Measurements from ENCODE around the gene RASSF5. TPM values are rescaled to one million over a fixed set of nuclear protein-coding genes. Genes with fewer than 3 reads are reported as not detected.
A peak's percentile ranks its signal among the peaks of the same experiment; 100 is the strongest.

RASSF5 gene
- total and polyA plus RNA-seq, 2 of the 13 experiments (the other 11 are each of a cell fraction or from before 2014, with no cell fraction given) = 0.18 to 0.40 TPM

GRCh38 chr1:206634365-206635079 lies 127.2 kb downstream of the RASSF5 start (continued):
- no peak for TF ChIP-seq UBTF (CRISPR knock-in tag; IDR thresholded peaks at IDR 0.05)
- TF ChIP-seq ARHGAP35 (CRISPR knock-in tag; IDR thresholded peaks at IDR 0.05; ENCODE audit: borderline replicate concordance) = no peak
- TF ChIP-seq SUZ12 (IDR thresholded peaks at IDR 0.05; ENCODE audit: low read depth, low read length) = no peak
- TF ChIP-seq ZNF232 (CRISPR knock-in tag; IDR thresholded peaks at IDR 0.05; ENCODE audit: borderline replicate concordance) = peak; percentile 83; the same call in 1 of the 2 replicates
- TF ChIP-seq SMC3 (IDR thresholded peaks at IDR 0.05; ENCODE audit: low read length) = peak; percentile 86
- TF ChIP-seq HOXD1 (CRISPR knock-in tag; IDR thresholded peaks at IDR 0.05) = no peak
- no peak for TF ChIP-seq ZSCAN20 (CRISPR knock-in tag; IDR thresholded peaks at IDR 0.05; ENCODE audit: borderline replicate concordance)
- no peak for TF ChIP-seq CREM (IDR thresholded peaks at IDR 0.05)
- TF ChIP-seq CREM (CRISPR knock-in tag; IDR thresholded peaks at IDR 0.05) = no peak
- no peak for TF ChIP-seq ZNF343 (CRISPR knock-in tag; IDR thresholded peaks at IDR 0.05)
- TF ChIP-seq RARG (CRISPR knock-in tag; IDR thresholded peaks at IDR 0.05; ENCODE audit: low read depth) = no peak
- TF ChIP-seq ZNF441 (CRISPR knock-in tag; IDR thresholded peaks at IDR 0.05; ENCODE audit: borderline replicate concordance) = no peak
- peak; percentile 56; the same call in 1 of the 2 replicates for TF ChIP-seq MAX (IDR thresholded peaks at IDR 0.05)
- TF ChIP-seq ZNF850 (CRISPR knock-in tag; conservative IDR thresholded peaks at IDR 0.05) = no peak
- no peak for TF ChIP-seq ZSCAN12 (CRISPR knock-in tag; IDR thresholded peaks at IDR 0.05)
- TF ChIP-seq RXRB (CRISPR knock-in tag; IDR thresholded peaks at IDR 0.05; ENCODE audit: borderline replicate concordance) = no peak
- no peak for TF ChIP-seq ATF1 (CRISPR knock-in tag; IDR thresholded peaks at IDR 0.05)
- no peak for TF ChIP-seq NR1H2 (CRISPR knock-in tag; IDR thresholded peaks at IDR 0.05; ENCODE audit: borderline replicate concordance, low read depth)
- TF ChIP-seq RBM22 (optimal IDR thresholded peaks at IDR 0.05; ENCODE audit: low read length) = no peak
- TF ChIP-seq NCOA1 (CRISPR knock-in tag; IDR thresholded peaks at IDR 0.05) = no peak
- no peak for TF ChIP-seq NKX3-1 (CRISPR knock-in tag; IDR thresholded peaks at IDR 0.05)
- no peak for TF ChIP-seq GLI4 (CRISPR knock-in tag; IDR thresholded peaks at IDR 0.05; ENCODE audit: borderline replicate concordance)
- no peak for TF ChIP-seq GMEB2 (CRISPR knock-in tag; IDR thresholded peaks at IDR 0.05; ENCODE audit: low read depth)
- no peak for TF ChIP-seq ZFP62 (CRISPR knock-in tag; IDR thresholded peaks at IDR 0.05)
- no peak for TF ChIP-seq CBX5 (CRISPR knock-in tag; IDR thresholded peaks at IDR 0.05; ENCODE audit: borderline replicate concordance)
- no peak for TF ChIP-seq ZSCAN22 (CRISPR knock-in tag; IDR thresholded peaks at IDR 0.05)
- TF ChIP-seq MLLT10 (CRISPR knock-in tag; IDR thresholded peaks at IDR 0.05) = no peak
- no peak for TF ChIP-seq SYNCRIP (IDR thresholded peaks at IDR 0.05; ENCODE audit: insufficient read depth, low read depth, low read length)
